SHP77 treated with DMSO at 0.1 percent for 48 hours (cell line): ENCODE results near the gene CDH12.

Experiments
- DNase-seq: peaks from one replicate; lab custom pipeline; 2025; lab: John Stamatoyannopoulos, UW

Gene CDH12

DNA sequence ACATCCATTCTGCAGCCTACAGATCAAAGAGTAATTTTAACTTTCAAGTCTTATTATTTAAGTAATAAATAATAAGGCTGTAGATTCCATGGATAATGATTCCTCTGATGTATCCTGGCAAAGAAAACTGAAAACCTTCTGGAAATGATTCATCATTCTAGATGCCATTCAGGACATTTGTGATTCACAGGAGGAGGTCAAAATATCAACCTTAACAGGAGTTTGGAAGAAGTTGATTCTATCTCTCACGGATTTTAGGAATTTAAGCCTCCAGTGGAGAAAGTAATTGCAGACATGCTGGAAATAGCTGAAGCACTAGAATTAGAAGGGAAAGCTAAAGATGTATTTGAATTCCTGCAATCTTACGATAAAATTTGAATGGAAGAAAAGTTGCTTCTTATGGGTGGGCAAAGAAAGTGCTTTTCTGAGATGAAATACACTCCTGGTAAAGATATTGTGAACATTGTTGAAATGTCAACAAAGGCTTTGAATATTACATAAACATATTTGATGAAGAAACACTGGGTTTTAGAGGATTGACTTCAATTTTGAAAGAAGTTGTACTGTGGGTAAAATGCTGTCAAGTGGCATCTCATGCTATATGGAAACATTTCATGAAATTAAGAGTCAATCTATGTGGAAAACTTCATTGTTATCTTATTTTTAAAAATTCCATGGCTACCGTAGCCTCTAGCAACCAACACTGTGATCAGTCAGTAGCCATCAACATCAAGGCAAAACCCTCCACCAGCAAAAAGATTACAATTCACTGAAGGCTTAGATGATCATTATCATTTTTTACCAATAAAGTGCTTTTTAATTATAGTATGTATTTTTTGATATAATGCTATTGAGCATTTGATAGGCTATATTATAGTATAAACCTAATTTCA, 1141.0 kb downstream of the CDH12 start:
- no peak for DNase-seq

DNA sequence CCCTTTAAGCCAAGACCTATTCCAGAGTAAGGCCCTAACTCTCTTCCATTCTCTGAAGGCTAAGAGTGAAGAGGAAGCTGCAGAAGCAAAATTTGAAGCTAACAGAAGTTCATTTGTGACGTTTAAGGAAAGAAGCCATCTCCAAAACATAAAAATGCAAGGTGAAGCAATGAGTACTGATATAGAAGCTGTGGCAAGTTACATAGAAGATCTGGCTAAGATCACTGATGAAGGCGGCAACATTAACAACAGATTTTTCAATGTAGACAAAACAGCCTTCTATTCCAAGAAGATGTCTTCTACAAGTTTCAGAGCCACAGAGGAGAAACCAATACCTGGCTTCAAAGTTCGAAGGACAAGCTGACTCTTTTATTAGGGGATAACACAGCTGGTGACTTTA, 1143.4 kb downstream of the CDH12 start:
- DNase-seq = no peak

DNA sequence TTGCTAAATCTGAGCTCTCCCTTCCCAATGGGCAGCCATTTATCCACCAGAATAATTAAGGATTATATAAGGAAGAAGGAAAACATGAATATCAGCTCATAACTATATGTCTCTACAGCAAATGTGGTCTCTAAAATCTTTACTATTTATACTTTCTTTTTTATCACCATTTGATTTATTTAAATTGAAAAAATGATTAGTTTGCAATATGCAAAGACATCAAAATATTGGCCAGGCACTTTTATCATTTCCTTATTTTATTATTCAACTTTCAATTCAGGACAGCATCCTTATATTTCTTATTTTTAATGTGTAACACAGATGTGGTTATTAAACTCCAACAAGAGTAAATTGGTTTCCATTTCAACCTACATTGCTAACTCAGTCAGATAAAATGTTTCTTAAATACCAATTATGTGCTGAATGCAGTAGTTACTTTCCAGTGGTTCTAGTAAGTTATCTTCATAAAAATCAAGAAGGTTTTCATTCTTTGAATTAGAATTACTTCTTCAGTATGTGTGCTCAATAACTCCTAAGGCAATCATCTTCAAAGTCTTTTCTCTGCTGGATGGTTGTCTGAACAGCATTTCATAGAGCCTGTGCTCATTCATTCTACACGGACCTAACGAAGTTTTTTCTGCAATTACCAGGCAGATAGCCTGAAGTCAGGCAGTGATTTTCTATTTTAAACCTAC, 1148.0 kb downstream of the CDH12 start:
- DNase-seq = no peak

DNA sequence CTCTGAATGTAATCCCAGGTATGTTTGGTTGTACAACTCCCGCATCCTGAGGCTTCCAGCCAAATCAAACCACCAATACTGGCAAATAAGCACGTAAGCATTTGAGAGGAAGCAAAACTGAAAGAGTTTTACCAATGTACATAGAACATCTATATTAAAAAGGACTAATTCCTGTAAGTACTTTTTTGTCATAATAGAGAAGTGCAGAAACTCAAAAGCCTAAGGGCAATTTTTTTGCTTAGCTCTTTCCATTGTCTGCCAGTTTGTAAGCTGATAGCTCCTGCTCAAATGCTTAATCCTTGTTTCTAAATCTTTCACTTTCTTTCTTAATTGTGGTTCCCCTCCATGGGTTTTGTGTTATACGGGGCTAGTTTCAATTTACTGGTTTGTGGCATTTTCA, 1151.8 kb downstream of the CDH12 start:
- DNase-seq = no peak
